NOMO-1 treated with dmso at 0.1 percent for 144 hours (cell line): ENCODE results near the gene EVA1C.
"Not testable (repeated sequence)": the region's sequence is repeated elsewhere in the genome, so short reads cannot be mapped to it uniquely, and the experiment has no call there.

Experiments used
- DNase-seq: peaks from one replicate; lab custom pipeline; 2025; ENCODE audit not compliant: unreplicated experiment; lab: John Stamatoyannopoulos, UW

Gene EVA1C

GRCh38 chr21:32412162-32413014, at the start of gene EVA1C:
Gene EVA1C, plus strand, starts transcription at chr21:32412706. Its CDS starts 148 bp downstream, at chr21:32412854.
- no peak for DNase-seq

GRCh38 chr21:32364387-32364786, 48.1 kb upstream of the EVA1C start:
- DNase-seq: peak; percentile 26

GRCh38 chr21:32364796-32365195, 47.7 kb upstream of the EVA1C start:
- DNase-seq: no peak

- no peak for DNase-seq
Measured at GRCh38 chr21:32366191-32366590, 46.3 kb upstream of the EVA1C start.

GRCh38 chr21:32367158-32367557, 45.3 kb upstream of the EVA1C start:
- no peak for DNase-seq

- DNase-seq: no peak
Measured at GRCh38 chr21:32368386-32368785, 44.1 kb upstream of the EVA1C start.

- not testable (repeated sequence) for DNase-seq
Measured at GRCh38 chr21:32368961-32369360, 43.5 kb upstream of the EVA1C start.

- DNase-seq: no peak
Measured at GRCh38 chr21:32370998-32371766, 41.3 kb upstream of the EVA1C start.

- DNase-seq: peak; percentile 70
Measured at GRCh38 chr21:32371913-32372314, 40.6 kb upstream of the EVA1C start.

GRCh38 chr21:32372755-32373154, 39.8 kb upstream of the EVA1C start:
- no peak for DNase-seq

GRCh38 chr21:32377506-32377905, 35.0 kb upstream of the EVA1C start:
- DNase-seq: no peak

GRCh38 chr21:32377991-32378390, 34.5 kb upstream of the EVA1C start:
- DNase-seq: no peak

GRCh38 chr21:32378956-32379355, 33.5 kb upstream of the EVA1C start:
- DNase-seq: no peak

GRCh38 chr21:32380940-32381339, 31.6 kb upstream of the EVA1C start:
- no peak for DNase-seq

GRCh38 chr21:32381571-32381970, 30.9 kb upstream of the EVA1C start:
- DNase-seq: no peak

GRCh38 chr21:32382108-32382644, 30.3 kb upstream of the EVA1C start:
- DNase-seq: no peak

GRCh38 chr21:32383812-32384211, 28.7 kb upstream of the EVA1C start:
- no peak for DNase-seq

GRCh38 chr21:32386195-32386870, 26.2 kb upstream of the EVA1C start:
- DNase-seq: no peak

GRCh38 chr21:32387151-32387550, 25.4 kb upstream of the EVA1C start:
- no peak for DNase-seq

GRCh38 chr21:32388306-32388705, 24.2 kb upstream of the EVA1C start:
- DNase-seq: no peak

- DNase-seq: no peak
Measured at GRCh38 chr21:32389337-32390015, 23.0 kb upstream of the EVA1C start.
